H1 (cell line): Measurements from ENCODE around the gene THAP9.

Experiments used
- CEBPB ChIP-seq: IDR thresholded peaks from 2 replicates; pipeline ENCODE4 v1.6.1; 2012; ENCODE audit warnings: low read depth, low read length
- EZH2 ChIP-seq: fragments of 200-600 bp; sonication (generic); IDR thresholded peaks from 2 replicates; pipeline ENCODE4 v1.7.1; 2012; ENCODE audit warnings: low read depth, mild to moderate bottlenecking, moderate library complexity, low read length, inconsistent platforms; ENCODE audit not compliant: severe bottlenecking
- POLR2A ChIP-seq, 2 experiments: IDR thresholded peaks; 1 replicate in 1 of 2; 2 replicates in 1 of 2; pipeline ENCODE4 v1.6.1; 2011; ENCODE audit warnings: low read depth in 2 of 2, low read length in 2 of 2, mild to moderate bottlenecking in 2 of 2; ENCODE audit errors: control extremely low read depth in 1 of 2
- POLR2AphosphoS5 ChIP-seq: IDR thresholded peaks from 2 replicates; pipeline ENCODE4 v1.6.1; 2011; ENCODE audit warnings: low read depth, low read length
- RFX5 ChIP-seq: IDR thresholded peaks from 2 replicates; pipeline ENCODE4 v1.6.1; 2011; ENCODE audit warnings: low read depth, low read length, improper control_type of control experiment, borderline replicate concordance
- TAF1 ChIP-seq: IDR thresholded peaks from 2 replicates; pipeline ENCODE4 v1.6.1; 2011; ENCODE audit warnings: mild to moderate bottlenecking, low read depth, low read length
- TEAD4 ChIP-seq: IDR thresholded peaks from 2 replicates; pipeline ENCODE4 v1.6.1; 2012; ENCODE audit warnings: low read depth, low read length, inconsistent platforms, mixed read lengths
- TF ChIP-seq, protein P1 (sequence below): IDR thresholded peaks from 2 replicates; pipeline ENCODE4 v1.6.1; 2011; ENCODE audit warnings: low read depth, mild to moderate bottlenecking, low read length; ENCODE audit not compliant: insufficient read depth
- TF ChIP-seq, protein P2 (sequence below), 3 experiments: IDR thresholded peaks; 1 replicate in 2 of 3; 2 replicates in 1 of 3; pipeline versions ENCODE4 v1.5.1 to v1.6.1; 2011; ENCODE audit warnings: low read length in 3 of 3, mild to moderate bottlenecking in 3 of 3, inconsistent platforms in 2 of 3, low read depth in 1 of 3, moderate library complexity in 1 of 3; ENCODE audit not compliant: insufficient read depth in 1 of 3; ENCODE audit errors: control extremely low read depth in 1 of 3
- TF ChIP-seq, protein P3 (sequence below): IDR thresholded peaks from 2 replicates; pipeline ENCODE4 v1.6.1; 2012; ENCODE audit warnings: inconsistent platforms
- TF ChIP-seq, protein P4 (sequence below): IDR thresholded peaks from 2 replicates; pipeline ENCODE4 v1.6.1; 2011; ENCODE audit warnings: low read length, improper control_type of control experiment
- TF ChIP-seq, protein P5 (sequence below): IDR thresholded peaks from 2 replicates; pipeline ENCODE4 v1.6.1; 2012; ENCODE audit warnings: inconsistent platforms

DNA sequence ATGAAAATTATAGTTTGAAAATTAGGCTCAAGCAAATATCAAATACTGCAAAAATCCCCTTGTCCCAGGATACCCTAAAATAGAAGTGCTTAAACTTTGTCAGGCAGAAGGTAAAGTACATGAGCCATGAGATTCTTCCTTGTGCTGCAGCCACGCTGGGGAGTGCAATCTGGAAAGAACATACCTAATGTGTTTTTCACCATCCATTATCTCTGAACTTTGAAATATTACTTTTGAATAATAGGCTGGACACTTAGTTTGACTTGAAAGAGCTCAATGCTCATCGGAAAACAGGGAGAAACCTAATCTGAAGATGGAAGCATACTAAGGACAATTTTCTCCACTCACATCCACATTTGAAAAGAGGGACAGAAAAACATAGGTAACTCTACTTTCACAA, 18.9 kb downstream of the THAP9 start:
- TF ChIP-seq EZH2: no peak
- TF ChIP-seq TEAD4: no peak
- TF ChIP-seq, protein P1, sequence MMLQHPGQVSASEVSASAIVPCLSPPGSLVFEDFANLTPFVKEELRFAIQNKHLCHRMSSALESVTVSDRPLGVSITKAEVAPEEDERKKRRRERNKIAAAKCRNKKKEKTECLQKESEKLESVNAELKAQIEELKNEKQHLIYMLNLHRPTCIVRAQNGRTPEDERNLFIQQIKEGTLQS: no peak
- TF ChIP-seq, protein P2, sequence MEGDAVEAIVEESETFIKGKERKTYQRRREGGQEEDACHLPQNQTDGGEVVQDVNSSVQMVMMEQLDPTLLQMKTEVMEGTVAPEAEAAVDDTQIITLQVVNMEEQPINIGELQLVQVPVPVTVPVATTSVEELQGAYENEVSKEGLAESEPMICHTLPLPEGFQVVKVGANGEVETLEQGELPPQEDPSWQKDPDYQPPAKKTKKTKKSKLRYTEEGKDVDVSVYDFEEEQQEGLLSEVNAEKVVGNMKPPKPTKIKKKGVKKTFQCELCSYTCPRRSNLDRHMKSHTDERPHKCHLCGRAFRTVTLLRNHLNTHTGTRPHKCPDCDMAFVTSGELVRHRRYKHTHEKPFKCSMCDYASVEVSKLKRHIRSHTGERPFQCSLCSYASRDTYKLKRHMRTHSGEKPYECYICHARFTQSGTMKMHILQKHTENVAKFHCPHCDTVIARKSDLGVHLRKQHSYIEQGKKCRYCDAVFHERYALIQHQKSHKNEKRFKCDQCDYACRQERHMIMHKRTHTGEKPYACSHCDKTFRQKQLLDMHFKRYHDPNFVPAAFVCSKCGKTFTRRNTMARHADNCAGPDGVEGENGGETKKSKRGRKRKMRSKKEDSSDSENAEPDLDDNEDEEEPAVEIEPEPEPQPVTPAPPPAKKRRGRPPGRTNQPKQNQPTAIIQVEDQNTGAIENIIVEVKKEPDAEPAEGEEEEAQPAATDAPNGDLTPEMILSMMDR (IDR thresholded peaks at IDR 0.05; ENCODE audit: control extremely low read depth in 1 of 3, insufficient read depth in 1 of 3, low read depth in 1 of 3, low read length in 3 of 3): no peak
- no peak for TF ChIP-seq POLR2A (IDR thresholded peaks at IDR 0.05; ENCODE audit: control extremely low read depth in 1 of 2, low read depth in 2 of 2, low read length in 2 of 2)
- TF ChIP-seq, protein P3, sequence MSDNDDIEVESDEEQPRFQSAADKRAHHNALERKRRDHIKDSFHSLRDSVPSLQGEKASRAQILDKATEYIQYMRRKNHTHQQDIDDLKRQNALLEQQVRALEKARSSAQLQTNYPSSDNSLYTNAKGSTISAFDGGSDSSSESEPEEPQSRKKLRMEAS: no peak
- TF ChIP-seq POLR2AphosphoS5: no peak
- TF ChIP-seq, protein P4, sequence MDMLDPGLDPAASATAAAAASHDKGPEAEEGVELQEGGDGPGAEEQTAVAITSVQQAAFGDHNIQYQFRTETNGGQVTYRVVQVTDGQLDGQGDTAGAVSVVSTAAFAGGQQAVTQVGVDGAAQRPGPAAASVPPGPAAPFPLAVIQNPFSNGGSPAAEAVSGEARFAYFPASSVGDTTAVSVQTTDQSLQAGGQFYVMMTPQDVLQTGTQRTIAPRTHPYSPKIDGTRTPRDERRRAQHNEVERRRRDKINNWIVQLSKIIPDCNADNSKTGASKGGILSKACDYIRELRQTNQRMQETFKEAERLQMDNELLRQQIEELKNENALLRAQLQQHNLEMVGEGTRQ: no peak
- no peak for TF ChIP-seq CEBPB
- no peak for TF ChIP-seq TAF1
- TF ChIP-seq, protein P5, sequence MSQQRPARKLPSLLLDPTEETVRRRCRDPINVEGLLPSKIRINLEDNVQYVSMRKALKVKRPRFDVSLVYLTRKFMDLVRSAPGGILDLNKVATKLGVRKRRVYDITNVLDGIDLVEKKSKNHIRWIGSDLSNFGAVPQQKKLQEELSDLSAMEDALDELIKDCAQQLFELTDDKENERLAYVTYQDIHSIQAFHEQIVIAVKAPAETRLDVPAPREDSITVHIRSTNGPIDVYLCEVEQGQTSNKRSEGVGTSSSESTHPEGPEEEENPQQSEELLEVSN: no peak
- no peak for TF ChIP-seq RFX5
